SU-DHL-6 (cell line): Measurements from ENCODE around the gene MEI4.

ENCODE experiments used
- H2AFZ ChIP-seq: fragments of 200-600 bp; sonication (generic); 2 replicates; pipeline ENCODE4 v1.6.1; 2014; ENCODE audit warnings: low read depth, mild to moderate bottlenecking, moderate library complexity, mixed read lengths, antibody characterized with exemption, low read length; ENCODE audit not compliant: severe bottlenecking
- H3F3A ChIP-seq: fragments of 200-600 bp; shearing (Covaris generic); 2 replicates; pipeline ENCODE4 v1.6.0; 2016; ENCODE audit warnings: antibody characterized with exemption, mild to moderate bottlenecking; ENCODE audit not compliant: insufficient read depth
- H3K27ac ChIP-seq: fragments of 200-600 bp; sonication (generic); 2 replicates; pipeline ENCODE4 v1.5.1; 2016; ENCODE audit warnings: low read depth, mild to moderate bottlenecking, low read length, moderate library complexity, mixed read lengths
- H3K27me3 ChIP-seq: fragments of 200-600 bp; sonication (generic), shearing (Covaris generic); 2 replicates; pipeline ENCODE4 v1.6.0; 2014; ENCODE audit warnings: mild to moderate bottlenecking, low read length
- H3K36me3 ChIP-seq: fragments of 200-600 bp; sonication (generic); 2 replicates; pipeline ENCODE4 v1.6.1; 2014; ENCODE audit warnings: mild to moderate bottlenecking, low read length, mixed read lengths
- H3K4me2 ChIP-seq: fragments of 300-600, 200-600 bp; shearing (Covaris generic), sonication (generic); 2 replicates; pipeline ENCODE4 v1.6.0; 2014; ENCODE audit warnings: low read length, low read depth, mild to moderate bottlenecking; ENCODE audit not compliant: poor library complexity, severe bottlenecking
- H3K4me3 ChIP-seq: fragments of 200-600 bp; sonication (generic); 2 replicates; pipeline ENCODE4 v1.5.1; 2014; ENCODE audit warnings: antibody characterized with exemption, low read length, mild to moderate bottlenecking, mixed read lengths; ENCODE audit not compliant: insufficient read depth, poor library complexity, severe bottlenecking
- H3K79me2 ChIP-seq: fragments of 200-600 bp; sonication (generic); 2 replicates; pipeline ENCODE4 v1.6.1; 2014; ENCODE audit warnings: mild to moderate bottlenecking, low read length, moderate library complexity; ENCODE audit not compliant: insufficient read depth
- H3K9ac ChIP-seq: fragments of 200-600 bp; sonication (generic); 2 replicates; pipeline ENCODE4 v1.7.0; 2014; ENCODE audit warnings: mild to moderate bottlenecking, low read length
- H3K9me2 ChIP-seq: fragments of 200-600 bp; sonication (generic); replicated peaks from 2 replicates; pipeline ENCODE4 v1.6.1; 2014; ENCODE audit warnings: low read length; ENCODE audit not compliant: insufficient read depth
- H3K9me3 ChIP-seq: fragments of 200-600 bp; sonication (generic); 2 replicates; pipeline ENCODE4 v1.6.1; 2014; ENCODE audit warnings: low read length, mixed read lengths; ENCODE audit not compliant: insufficient read depth
- H4K20me1 ChIP-seq: fragments of 200-600 bp; sonication (generic); 2 replicates; pipeline ENCODE4 v1.6.1; 2014; ENCODE audit warnings: low read depth, mild to moderate bottlenecking, antibody characterized with exemption, low read length, moderate library complexity, mixed read lengths
- CTCF ChIP-seq: fragments of 200-600 bp; sonication (generic); IDR thresholded peaks from one replicate; pipeline ENCODE4 v1.5.1; 2017; ENCODE audit warnings: antibody characterized with exemption, mild to moderate bottlenecking, low read length, moderate library complexity; ENCODE audit not compliant: insufficient read depth, poor library complexity, severe bottlenecking
- EZH2phosphoT487 ChIP-seq: fragments of 200-600 bp; sonication (generic), shearing (Covaris generic); conservative IDR thresholded peaks from 2 replicates; pipeline ENCODE4 v1.6.1; 2018; ENCODE audit warnings: mild to moderate bottlenecking, antibody characterized with exemption, low read length, moderate library complexity, mixed read lengths

Gene MEI4

GRCh38 chr6:77638129-77638830 is 14.6 kb upstream of the MEI4 start:
- H3K4me2 ChIP-seq, result no peak overlapping the region
- H3K27me3 ChIP-seq, result no peaks in the 10 kb centered on the region
- no peaks in the 10 kb centered on the region for H4K20me1 ChIP-seq
- no peaks in the 10 kb centered on the region for H3K79me2 ChIP-seq
- H3K9me3 ChIP-seq, result no peaks in the 10 kb centered on the region
- no peak overlapping the region for H3K27ac ChIP-seq
- no peak overlapping the region for H2AFZ ChIP-seq
- no peak overlapping the region for H3K9ac ChIP-seq
- H3K4me3 ChIP-seq, result no peak overlapping the region
- H3F3A ChIP-seq, result no peaks in the 10 kb centered on the region
- TF ChIP-seq EZH2phosphoT487 (no peak), CTCF (no peak)
- no peaks in the 10 kb centered on the region for H3K36me3 ChIP-seq
- no peaks in the 10 kb centered on the region for H3K9me2 ChIP-seq

GRCh38 chr6:77644102-77644705 is 8.6 kb upstream of the MEI4 start:
- H2AFZ ChIP-seq, result no peak overlapping the region
- no peak overlapping the region for H3K27ac ChIP-seq

GRCh38 chr6:77650098-77650663 is 2.7 kb upstream of the MEI4 start:
- Histone ChIP-seq H3K4me3 (no peak overlapping the region), H3K9ac (no peak overlapping the region), H3K27ac (no peak overlapping the region), H3K79me2 (no peaks in the 10 kb centered on the region), H3K9me3 (no peaks in the 10 kb centered on the region), H3K4me2 (no peak overlapping the region), H3K9me2 (no peaks in the 10 kb centered on the region), H3K36me3 (no peaks in the 10 kb centered on the region), H3F3A (no peaks in the 10 kb centered on the region), H4K20me1 (no peaks in the 10 kb centered on the region), H3K27me3 (no peaks in the 10 kb centered on the region), H2AFZ (no peak overlapping the region)
- TF ChIP-seq EZH2phosphoT487 (no peak), CTCF (no peak)

More at GRCh38 chr6:77644102-77644705, 8.6 kb upstream of the MEI4 start:
- H3K9ac ChIP-seq, result no peak overlapping the region
- H3K4me2 ChIP-seq, result no peak overlapping the region
- no peaks in the 10 kb centered on the region for H3K9me3 ChIP-seq
- H4K20me1 ChIP-seq, result no peaks in the 10 kb centered on the region
- H3K9me2 ChIP-seq, result no peaks in the 10 kb centered on the region
- TF ChIP-seq CTCF, result no peak
- no peak for TF ChIP-seq EZH2phosphoT487
- no peaks in the 10 kb centered on the region for H3K79me2 ChIP-seq
- H3F3A ChIP-seq, result no peaks in the 10 kb centered on the region
- no peak overlapping the region for H3K4me3 ChIP-seq
- H3K27me3 ChIP-seq, result no peaks in the 10 kb centered on the region
- no peaks in the 10 kb centered on the region for H3K36me3 ChIP-seq
